ENCODE measurements around the gene PACS1.

DNA sequence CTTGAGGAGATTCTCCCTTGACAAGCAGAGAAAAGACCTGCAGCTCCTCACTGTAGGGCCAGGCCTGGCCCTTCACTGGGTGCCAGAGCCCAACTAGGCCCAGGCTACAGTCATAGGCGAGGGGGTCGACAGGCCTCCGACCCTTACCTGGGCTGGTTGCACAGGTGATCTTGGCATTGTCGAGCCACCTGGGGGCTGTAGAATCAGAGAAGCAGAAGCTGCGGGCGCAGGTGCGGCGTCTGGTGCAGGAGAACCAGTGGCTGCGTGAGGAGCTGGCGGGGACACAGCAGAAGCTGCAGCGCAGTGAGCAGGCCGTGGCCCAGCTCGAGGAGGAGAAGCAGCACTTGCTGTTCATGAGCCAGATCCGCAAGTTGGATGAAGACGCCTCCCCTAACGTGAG, 191.5 kb downstream of the PACS1 start:
- TF ChIP-seq, protein P1, sequence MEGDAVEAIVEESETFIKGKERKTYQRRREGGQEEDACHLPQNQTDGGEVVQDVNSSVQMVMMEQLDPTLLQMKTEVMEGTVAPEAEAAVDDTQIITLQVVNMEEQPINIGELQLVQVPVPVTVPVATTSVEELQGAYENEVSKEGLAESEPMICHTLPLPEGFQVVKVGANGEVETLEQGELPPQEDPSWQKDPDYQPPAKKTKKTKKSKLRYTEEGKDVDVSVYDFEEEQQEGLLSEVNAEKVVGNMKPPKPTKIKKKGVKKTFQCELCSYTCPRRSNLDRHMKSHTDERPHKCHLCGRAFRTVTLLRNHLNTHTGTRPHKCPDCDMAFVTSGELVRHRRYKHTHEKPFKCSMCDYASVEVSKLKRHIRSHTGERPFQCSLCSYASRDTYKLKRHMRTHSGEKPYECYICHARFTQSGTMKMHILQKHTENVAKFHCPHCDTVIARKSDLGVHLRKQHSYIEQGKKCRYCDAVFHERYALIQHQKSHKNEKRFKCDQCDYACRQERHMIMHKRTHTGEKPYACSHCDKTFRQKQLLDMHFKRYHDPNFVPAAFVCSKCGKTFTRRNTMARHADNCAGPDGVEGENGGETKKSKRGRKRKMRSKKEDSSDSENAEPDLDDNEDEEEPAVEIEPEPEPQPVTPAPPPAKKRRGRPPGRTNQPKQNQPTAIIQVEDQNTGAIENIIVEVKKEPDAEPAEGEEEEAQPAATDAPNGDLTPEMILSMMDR (IDR thresholded peaks at IDR 0.05): no peak
- no peak for TF ChIP-seq POLR2A (IDR thresholded peaks at IDR 0.05)
